NT2/D1 (cell line): ENCODE results near the gene RRP36.

ENCODE experiments used
- SUZ12 ChIP-seq: IDR thresholded peaks from 2 replicates; pipeline ENCODE4 v1.6.1; 2011; ENCODE audit not compliant: insufficient read length, insufficient read depth; ENCODE audit errors: extremely low read depth
- YY1 ChIP-seq: IDR thresholded peaks from 2 replicates; pipeline ENCODE4 v1.6.1; 2011; ENCODE audit not compliant: insufficient read length, insufficient read depth
- ZNF274 ChIP-seq: IDR thresholded peaks from 2 replicates; pipeline ENCODE4 v1.6.1; 2011; ENCODE audit warnings: mild to moderate bottlenecking, low read depth, low read length

- TF ChIP-seq SUZ12 (no peak), ZNF274 (no peak), YY1 (no peak)
These were observed 54.4 kb downstream of the RRP36 start, which contains the start of gene PTK7 for GRCh38 chr6:43075670-43076463.
